Glomerular endothelial cell (primary cell): ENCODE results near the gene PRLH. TPM values are rescaled to one million over a fixed set of nuclear protein-coding genes. Genes with fewer than 3 reads are reported as not detected.

Experiments
- DNase-seq: peaks from one replicate; pipeline ENCODE4 v3.0.0-alpha.2; 2011; ENCODE audit warnings: low read depth, low spot score; ENCODE audit errors: extremely low read depth
- total RNA-seq: library from RNA; depleted of rRNA; stranded (reverse); fragments of >200 nt; gene quantifications from 2 replicates; pipeline ENCODE4 v1.2.3, GENCODE V29; 2015

The PRLH gene
- total RNA-seq = not detected in 2 replicates

- DNase-seq = no peak
Measured at GRCh38 chr2:237566401-237567235, at the start of gene PRLH. PRLH (plus strand) TSS chr2:237566574; CDS start chr2:237566574, 0 bp downstream.

- DNase-seq = no peak
Measured at GRCh38 chr2:237517163-237517562, 49.2 kb upstream of the PRLH start.

- DNase-seq = no peak
Measured at GRCh38 chr2:237517990-237518389, 48.4 kb upstream of the PRLH start.

- DNase-seq = no peak
Measured at GRCh38 chr2:237519506-237520245, 46.7 kb upstream of the PRLH start.

GRCh38 chr2:237520290-237520689, 46.1 kb upstream of the PRLH start:
- no peak for DNase-seq

- DNase-seq = no peak
Measured at GRCh38 chr2:237524631-237525030, 41.7 kb upstream of the PRLH start.

- DNase-seq = no peak
Measured at GRCh38 chr2:237525559-237526157, 40.7 kb upstream of the PRLH start.

- DNase-seq = no peak
Measured at GRCh38 chr2:237527233-237527632, 39.1 kb upstream of the PRLH start.

- DNase-seq = no peak
Measured at GRCh38 chr2:237527766-237528165, 38.6 kb upstream of the PRLH start.

- DNase-seq = no peak
Measured at GRCh38 chr2:237529452-237530402, 36.6 kb upstream of the PRLH start.

- no peak for DNase-seq
Measured at GRCh38 chr2:237530472-237531433, 35.6 kb upstream of the PRLH start.

- DNase-seq = no peak
Measured at GRCh38 chr2:237532160-237532559, 34.2 kb upstream of the PRLH start.

- DNase-seq = no peak
Measured at GRCh38 chr2:237533668-237534161, 32.7 kb upstream of the PRLH start.

- no peak for DNase-seq
Measured at GRCh38 chr2:237534380-237534779, 32.0 kb upstream of the PRLH start.

- no peak for DNase-seq
Measured at GRCh38 chr2:237535385-237536082, 30.8 kb upstream of the PRLH start.

- DNase-seq = no peak
Measured at GRCh38 chr2:237536083-237536415, 30.3 kb upstream of the PRLH start.

GRCh38 chr2:237536617-237537016, 29.8 kb upstream of the PRLH start:
- DNase-seq = no peak

- DNase-seq = no peak
Measured at GRCh38 chr2:237538001-237538720, 28.2 kb upstream of the PRLH start.
